Sciatic nerve (tissue), 2 donors: Measurements from ENCODE around the gene H3-3A. TPM values are rescaled to one million over a fixed set of nuclear protein-coding genes. Genes with fewer than 3 reads are reported as not detected.

Source experiments
- ATAC-seq: fragments of 200-7000 bp; cut with Tn5 transposase; one replicate; pipeline ENCODE4 v1.9.1; 2020; ENCODE audit warnings: mild to moderate bottlenecking, moderate library complexity
- DNase-seq: peaks from one replicate; pipeline ENCODE4 v3.0.0-alpha.2; 2020; ENCODE audit warnings: low spot score
- intact Hi-C: fragments of 100-400 bp; cut with DNase I; formaldehyde crosslinking; loops from one replicate; pipeline ENCODE4 v1.14.2; 2022
- total RNA-seq: library from RNA; stranded (reverse); fragmentation: NEBNext Ultra II Directional; extraction: Animal tissue kit (Norgen Biotek cat#: 25700); gene quantifications from one replicate; pipeline ENCODE4 v1.2.1, GENCODE V29; 2021
- donor health status: DM: no; HTN: no; CAD: no.
- donor health status: DM: no; HTN: no; CAD: no.

H3-3A gene
- 314 TPM for total RNA-seq

DNA sequence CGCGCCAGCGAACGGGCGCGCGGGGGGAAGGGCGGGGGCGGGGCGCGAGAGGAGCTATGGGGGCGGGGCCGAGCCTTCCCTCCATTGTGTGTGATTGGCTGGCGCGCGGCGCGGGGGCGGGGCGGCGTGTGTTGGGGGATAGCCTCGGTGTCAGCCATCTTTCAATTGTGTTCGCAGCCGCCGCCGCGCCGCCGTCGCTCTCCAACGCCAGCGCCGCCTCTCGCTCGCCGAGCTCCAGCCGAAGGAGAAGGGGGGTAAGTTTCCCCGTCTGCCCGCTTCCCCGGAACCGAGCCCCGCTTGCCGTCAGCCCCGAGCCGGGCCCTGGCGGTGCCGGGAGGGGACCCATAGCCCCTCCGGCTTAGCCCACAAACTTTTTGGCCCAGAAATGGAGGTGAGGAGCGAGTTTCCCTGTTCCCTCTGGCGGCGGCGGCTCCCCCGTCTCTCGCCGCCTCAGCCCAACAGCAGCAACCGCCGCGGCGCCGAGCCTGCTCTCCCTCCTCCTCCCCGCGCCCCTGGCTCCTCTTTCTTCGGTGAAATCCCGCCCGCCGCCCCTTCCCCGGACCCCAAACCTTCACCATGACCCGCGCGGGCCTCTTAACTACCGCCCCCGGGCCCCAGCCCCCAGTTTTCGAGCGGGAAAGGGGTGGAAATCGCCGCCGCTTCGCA lies at the start of gene H3-3A:
Gene H3-3A (plus strand): TSS at position 159 of the 666 bp plus-strand sequence. CDS start 1,636 bp downstream, outside the sequence.
- peak; percentile 95 for ATAC-seq
- intact Hi-C loops = no loop called here

DNA sequence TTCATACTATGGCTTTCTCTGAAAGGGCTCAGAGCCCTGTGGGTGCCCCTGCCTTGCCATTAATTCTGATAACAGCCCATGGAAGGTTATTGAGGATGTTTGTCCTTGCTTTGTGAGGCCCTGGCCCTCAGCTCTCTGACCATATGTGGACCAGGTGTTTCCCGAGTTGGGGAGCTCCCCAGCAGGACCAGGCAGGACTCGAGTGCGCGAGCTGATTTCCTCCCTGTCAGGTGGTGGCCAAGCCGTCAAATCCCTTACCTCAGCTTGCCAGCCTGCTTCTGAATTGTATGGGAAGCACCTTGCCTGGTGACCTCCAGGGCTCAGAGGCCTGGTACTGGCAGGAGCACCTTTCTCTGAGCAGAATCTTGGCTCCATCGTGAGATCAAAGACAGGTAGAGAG lies 45.4 kb upstream of the H3-3A start:
- no peak for ATAC-seq
- intact Hi-C loops = no loop called here
- no peak for DNase-seq

More for the DNA sequence above, at the start of gene H3-3A:
- DNase-seq = peak; percentile 100

GRCh38 chr1:226019572-226019971 lies 42.9 kb upstream of the H3-3A start:
- DNase-seq (no peak), ATAC-seq (no peak)
- intact Hi-C loops = no loop called here

DNA sequence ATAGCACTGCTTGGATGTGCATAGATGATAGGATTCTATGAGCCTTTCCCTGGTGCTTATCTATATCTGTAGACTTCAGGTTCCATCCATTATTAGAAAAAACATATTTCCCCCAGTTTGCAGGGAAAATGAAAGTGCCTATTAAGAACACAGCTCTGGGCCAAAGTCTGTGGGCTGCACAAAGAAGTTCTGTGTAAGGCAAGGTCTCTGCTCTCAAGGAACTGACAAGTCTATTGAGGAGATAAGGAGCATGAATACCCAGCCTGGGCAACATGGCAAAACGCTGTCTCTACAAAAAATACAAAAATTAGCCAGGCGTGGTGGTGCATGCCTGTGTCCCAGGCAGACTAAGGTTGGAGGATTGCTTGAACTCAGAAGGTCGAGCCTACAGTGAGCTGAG lies 41.1 kb upstream of the H3-3A start:
- ATAC-seq (no peak), DNase-seq (no peak)
- intact Hi-C loops = no loop called here

- DNase-seq = no peak
- intact Hi-C loops = no loop called here
- ATAC-seq = no peak
Measured at GRCh38 chr1:226021801-226022200, 40.7 kb upstream of the H3-3A start.

- DNase-seq (no peak), ATAC-seq (no peak)
- intact Hi-C loops = no loop called here
Measured at GRCh38 chr1:226023735-226024134, 38.8 kb upstream of the H3-3A start.

DNA sequence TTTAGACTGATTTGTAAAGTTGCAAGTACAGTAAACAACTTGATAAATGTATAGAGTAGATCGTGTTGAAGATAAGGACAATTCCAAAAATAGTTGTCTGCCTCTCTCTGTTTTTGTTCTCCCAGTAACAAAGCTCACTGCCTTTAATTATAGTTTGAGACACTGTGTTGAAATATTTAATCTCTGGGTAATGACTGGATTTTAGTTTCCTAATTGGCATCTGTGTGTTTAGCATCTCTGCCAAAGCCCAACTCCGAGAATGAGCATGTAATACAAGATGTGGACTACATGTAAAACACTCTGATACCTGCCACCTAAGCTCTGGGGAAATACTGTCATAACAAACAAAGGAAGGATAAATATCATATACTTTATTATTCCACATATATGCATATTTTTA lies 35.7 kb upstream of the H3-3A start:
- DNase-seq (no peak), ATAC-seq (no peak)
- intact Hi-C loops = no loop called here

DNA sequence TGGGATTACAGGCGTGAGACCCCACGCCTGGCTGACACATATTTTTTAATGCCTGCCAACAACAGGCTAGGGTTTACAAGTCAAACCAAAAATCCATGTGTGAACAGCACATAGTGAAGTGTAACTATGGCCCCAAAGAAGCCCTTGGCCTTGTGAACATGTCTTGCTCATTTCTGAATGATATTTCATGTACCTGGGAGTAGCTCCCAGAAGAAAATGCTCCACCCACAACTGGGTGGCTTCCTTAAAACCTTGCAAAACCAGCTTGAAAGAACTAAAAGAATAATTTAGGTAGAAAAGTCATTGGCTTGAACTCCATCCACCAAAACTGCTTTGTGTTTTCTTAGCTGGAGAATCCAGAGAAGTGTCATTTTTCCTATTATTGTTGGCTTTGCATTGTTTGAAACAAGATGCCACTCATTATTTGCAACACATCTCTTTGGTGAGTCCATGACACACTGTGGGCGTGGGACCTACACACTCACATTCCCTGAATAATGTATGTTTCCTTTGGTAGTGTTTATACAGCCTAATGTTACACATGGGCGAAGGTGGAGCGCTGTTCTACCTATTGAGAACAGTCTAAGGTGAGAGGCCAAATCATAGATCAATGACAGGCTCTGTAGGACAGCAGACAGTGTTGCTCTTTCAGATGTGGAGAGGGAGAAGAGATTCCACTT lies 34.8 kb upstream of the H3-3A start:
- intact Hi-C loops = no loop called here
- ATAC-seq (no peak), DNase-seq (no peak)

DNA sequence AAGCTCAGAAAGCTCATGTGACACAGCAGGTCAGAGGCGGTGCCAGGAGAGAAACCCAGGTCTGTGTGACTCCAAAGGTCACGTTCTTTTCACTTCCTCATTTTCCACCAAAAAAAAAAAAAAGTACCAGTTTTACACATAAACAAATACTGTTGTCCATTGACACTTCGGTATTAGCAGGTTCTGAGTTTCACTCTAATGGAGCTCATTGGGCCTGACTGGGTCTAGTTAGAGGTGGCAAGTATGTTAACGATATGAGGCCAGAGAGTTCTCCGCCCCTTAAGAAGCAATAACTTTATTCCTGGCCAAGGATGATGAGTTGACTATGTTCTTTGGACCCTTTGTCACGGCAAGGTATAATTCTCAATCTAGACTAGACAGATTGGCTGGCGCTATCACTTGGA lies 33.4 kb upstream of the H3-3A start:
- ATAC-seq = peak; percentile 45
- DNase-seq = no peak
- intact Hi-C loops = no loop called here

DNA sequence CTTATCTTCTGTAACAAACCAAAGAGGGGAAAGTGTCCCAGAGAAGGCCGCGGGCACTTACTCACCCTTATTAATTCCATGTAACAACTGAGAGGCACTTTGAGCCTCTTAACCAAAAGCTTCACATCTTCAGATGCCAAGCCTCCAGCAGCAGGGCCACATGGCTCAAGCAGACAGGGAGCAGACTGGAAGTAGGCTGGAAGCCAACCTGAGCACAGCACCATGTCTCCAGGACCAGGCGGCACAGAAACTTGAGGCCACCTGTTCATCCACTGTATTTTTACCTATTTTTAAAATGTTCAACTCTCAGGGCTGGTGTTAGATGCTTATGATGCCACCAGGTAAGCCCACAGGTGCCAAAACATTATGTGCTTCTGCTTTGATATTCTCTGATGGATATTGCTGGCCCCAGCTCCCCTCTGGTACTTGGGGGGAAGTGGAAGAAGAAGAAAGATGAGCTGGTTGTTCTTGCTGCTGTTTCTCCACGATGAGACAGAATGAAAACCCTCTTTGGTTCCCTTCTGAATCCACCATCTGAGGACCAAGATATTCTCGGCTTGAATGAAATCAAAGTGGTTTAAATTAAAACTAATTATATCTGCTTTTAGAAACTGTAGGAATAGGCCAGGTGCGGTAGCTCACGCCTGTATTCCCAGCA lies 32.8 kb upstream of the H3-3A start:
- ATAC-seq (no peak), DNase-seq (no peak)
- intact Hi-C loops = no loop called here

DNA sequence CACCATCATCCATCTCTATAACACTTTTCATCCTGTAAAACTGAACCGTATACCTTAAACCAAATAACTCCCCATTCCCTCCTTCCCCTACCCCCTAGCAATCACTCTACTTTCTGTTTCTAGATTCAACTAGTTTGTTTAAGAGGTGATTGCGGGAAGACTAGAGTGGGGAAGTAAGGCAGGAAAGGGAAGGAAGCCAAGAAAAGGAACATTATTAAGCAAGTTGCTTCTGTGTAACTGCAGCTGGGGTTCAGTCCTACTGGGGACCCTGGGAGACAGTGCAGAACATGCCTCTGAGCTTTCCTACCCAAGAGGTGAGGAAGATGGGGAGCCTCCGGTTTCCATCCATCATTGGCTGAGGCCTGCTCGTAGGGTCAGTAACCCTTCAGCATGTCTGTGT lies 28.9 kb upstream of the H3-3A start:
- DNase-seq (no peak), ATAC-seq (peak; percentile 35)
- intact Hi-C loops = no loop called here

DNA sequence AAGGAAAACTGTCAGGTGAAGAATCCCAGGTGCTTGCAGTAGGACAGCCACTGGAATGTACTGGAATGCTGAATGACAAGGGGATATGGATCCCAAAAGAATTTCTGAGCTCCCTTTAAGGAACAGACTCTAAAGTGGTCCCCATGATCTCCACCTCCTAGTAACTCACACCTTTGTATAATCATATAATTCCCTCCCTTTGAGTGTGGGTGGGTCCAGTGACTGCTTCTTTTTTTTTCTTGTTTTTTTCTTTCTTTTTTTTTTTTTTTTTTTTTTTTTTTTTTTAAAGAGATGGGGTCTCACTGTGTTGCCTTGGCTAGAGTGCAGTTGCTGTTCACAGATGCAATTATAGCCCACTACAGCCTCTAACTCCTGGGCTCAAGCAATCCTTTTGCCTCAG lies 28.5 kb upstream of the H3-3A start:
- intact Hi-C loops = no loop called here
- DNase-seq (no peak), ATAC-seq (no peak)

DNA sequence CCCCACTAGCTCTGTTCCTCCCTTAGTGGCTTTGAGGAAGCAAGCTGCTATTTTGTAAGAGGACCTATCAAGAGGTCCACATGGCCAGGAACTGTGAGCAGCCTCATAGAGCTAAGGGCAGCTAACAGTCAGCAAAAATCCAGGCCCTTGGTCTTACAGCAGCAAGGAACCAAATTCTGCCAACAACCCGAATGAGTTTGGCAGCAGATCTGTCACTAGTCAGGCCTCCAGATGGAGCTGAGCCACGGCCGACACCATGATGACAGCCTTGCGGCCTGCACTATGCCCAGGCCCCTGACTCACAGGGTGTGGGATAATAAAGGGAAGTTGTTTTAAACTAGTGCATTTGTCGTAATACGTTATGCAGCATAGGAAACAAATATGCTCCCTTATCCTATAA lies 28.0 kb upstream of the H3-3A start:
- DNase-seq (peak; percentile 77), ATAC-seq (peak; percentile 95)
- intact Hi-C loops = no loop called here

DNA sequence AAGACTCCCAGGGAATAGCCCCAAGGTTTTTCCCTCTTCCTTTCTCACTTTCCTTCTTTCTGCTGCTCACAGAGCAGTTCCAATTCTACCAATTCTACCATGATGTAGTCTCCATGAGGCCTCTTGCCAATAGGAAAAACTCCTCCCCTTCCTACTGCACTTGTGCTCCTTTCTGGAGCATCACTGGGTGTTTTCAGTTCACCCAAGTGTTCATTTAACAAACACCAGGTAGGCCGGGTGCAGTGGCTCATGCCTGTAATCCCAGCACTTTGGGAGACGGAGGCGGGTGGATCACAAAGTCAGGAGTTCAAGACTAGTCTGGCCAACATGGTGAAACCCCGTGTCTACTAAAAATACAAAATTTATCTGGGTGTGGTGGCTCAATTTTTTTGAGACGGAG lies 26.6 kb upstream of the H3-3A start:
- DNase-seq (no peak), ATAC-seq (no peak)
- intact Hi-C loops = no loop called here

DNA sequence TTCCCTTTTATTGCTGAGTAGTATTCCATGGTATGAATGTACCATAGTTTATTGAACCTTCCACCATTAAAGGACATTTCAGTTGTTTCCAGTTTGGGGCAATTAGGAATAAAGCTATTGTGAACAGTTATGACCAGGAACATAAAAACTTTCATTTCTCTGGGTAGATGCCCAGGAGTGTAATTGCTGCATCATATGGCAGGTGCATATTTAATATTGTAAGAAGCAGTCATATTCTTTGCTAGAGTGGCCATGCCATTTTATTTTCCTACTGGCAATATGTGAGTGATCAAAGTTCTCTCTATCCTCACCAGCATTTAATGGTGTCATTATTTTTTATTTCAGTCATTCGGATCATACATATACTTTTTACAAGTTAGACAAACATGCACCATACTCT lies 23.9 kb upstream of the H3-3A start:
- no peak for DNase-seq
- intact Hi-C loops = no loop called here
- ATAC-seq = no peak

GRCh38 chr1:226041419-226041818 lies 21.1 kb upstream of the H3-3A start:
- DNase-seq = no peak
- ATAC-seq = no peak
- intact Hi-C loops = no loop called here

DNA sequence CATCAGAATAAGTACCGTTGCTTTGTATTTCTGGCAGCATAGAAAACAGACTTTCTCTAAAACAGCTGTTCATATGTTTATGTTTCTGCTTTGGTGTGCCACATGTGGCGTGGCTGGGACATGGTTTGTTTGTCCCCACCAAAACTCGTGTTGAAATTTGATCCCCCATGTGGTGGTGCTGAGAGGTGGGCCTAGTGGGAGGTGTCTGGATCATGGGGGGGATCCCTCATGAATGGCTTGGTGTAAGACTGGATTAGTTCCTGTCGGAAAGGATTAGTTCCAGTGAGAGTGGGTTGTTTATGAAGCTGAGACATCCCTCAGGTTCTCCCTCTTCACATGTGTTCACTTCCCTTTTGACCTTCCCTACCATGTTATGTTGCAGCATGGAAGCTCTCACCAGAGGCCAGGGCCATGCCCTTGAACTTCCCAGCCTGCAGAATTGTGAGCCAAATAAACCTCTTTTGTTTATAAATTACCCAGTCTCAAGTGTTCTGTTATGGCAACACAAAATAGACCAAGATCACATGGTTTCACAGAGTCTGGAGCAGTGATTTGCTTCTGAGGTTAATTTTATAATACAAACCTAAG lies 17.9 kb upstream of the H3-3A start:
- intact Hi-C loops = no loop called here
- no peak for DNase-seq
- no peak for ATAC-seq

GRCh38 chr1:226046240-226046639 lies 16.3 kb upstream of the H3-3A start:
- intact Hi-C loops = no loop called here
- DNase-seq (no peak), ATAC-seq (no peak)

GRCh38 chr1:226047495-226047894 lies 15.0 kb upstream of the H3-3A start:
- intact Hi-C loops = no loop called here
- DNase-seq = no peak
- peak; percentile 48 for ATAC-seq

GRCh38 chr1:226048886-226049285 lies 13.6 kb upstream of the H3-3A start:
- ATAC-seq (no peak), DNase-seq (no peak)
- intact Hi-C loops = no loop called here
